Ishikawa (cell line): Measurements from ENCODE around the gene SHISA4.

Experiments used
- CEBPB ChIP-seq: IDR thresholded peaks from 2 replicates; pipeline ENCODE4 v1.6.1; 2012
- CREB1 ChIP-seq: IDR thresholded peaks from 2 replicates; pipeline ENCODE4 v1.6.1; 2012; ENCODE audit warnings: low read depth
- EGR1 ChIP-seq: IDR thresholded peaks from 2 replicates; pipeline ENCODE4 v1.6.1; 2012
- EP300 ChIP-seq: IDR thresholded peaks from 2 replicates; pipeline ENCODE4 v1.6.1; 2012; ENCODE audit warnings: borderline replicate concordance
- FOXM1 ChIP-seq: IDR thresholded peaks from 2 replicates; pipeline ENCODE4 v1.6.1; 2012; ENCODE audit warnings: low read depth, borderline replicate concordance
- MAX ChIP-seq: IDR thresholded peaks from 2 replicates; pipeline ENCODE4 v1.6.1; 2012
- NFIC ChIP-seq: IDR thresholded peaks from 2 replicates; pipeline ENCODE4 v1.6.1; 2012
- RAD21 ChIP-seq: IDR thresholded peaks from 2 replicates; pipeline ENCODE4 v1.6.1; 2012; ENCODE audit warnings: low read depth
- REST ChIP-seq: IDR thresholded peaks from 2 replicates; pipeline ENCODE4 v1.6.1; 2012; ENCODE audit warnings: low read depth, mild to moderate bottlenecking
- TAF1 ChIP-seq: IDR thresholded peaks from 2 replicates; pipeline ENCODE4 v1.6.1; 2012; ENCODE audit warnings: low read depth, mild to moderate bottlenecking
- TCF12 ChIP-seq: IDR thresholded peaks from 2 replicates; pipeline ENCODE4 v1.6.1; 2012; ENCODE audit warnings: low read depth
- TEAD4 ChIP-seq: IDR thresholded peaks from 2 replicates; pipeline ENCODE4 v1.6.1; 2012
- YY1 ChIP-seq: IDR thresholded peaks from 2 replicates; pipeline ENCODE4 v1.6.1; 2012; ENCODE audit warnings: low read depth
- ZBTB7A ChIP-seq: IDR thresholded peaks from 2 replicates; pipeline ENCODE4 v1.6.1; 2012; ENCODE audit warnings: low read depth
- TF ChIP-seq, protein P1 (sequence below): IDR thresholded peaks from 2 replicates; pipeline ENCODE4 v1.6.1; 2012

SHISA4 gene

DNA sequence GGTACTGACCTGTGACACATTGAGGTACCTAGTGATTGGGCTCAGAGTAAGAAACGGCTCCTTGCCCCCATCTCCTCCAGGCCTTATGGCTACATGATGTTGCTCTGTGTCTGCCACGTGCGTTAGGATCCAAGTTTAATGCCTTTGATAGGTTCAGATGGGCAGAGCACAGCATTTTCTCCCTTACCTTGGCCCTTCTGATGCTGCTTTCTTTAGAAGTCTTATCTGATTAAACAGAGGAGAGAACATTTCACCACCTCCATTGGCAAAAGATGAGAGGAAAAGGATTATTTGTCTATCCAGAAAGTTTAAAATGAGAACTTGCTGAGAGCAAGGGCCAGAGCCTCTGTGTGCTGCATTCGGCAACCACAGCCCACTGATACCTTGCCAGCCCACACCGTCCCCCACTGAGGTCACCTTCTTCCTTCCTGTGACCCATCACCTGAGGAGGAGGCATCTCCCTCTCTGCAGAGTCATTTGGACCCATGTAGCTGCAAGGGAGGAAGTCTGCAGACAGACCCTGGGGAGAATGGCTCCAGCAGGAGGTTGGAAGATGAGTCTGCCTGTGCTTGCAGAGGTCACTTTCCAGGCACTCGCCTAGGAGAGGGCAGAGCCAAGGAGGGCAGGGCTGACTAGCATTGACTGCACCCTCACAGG is 16.7 kb downstream of the SHISA4 start:
- TF ChIP-seq YY1 (no peak), MAX (no peak), EGR1 (no peak), FOXM1 (no peak), CEBPB (no peak), TEAD4 (no peak), CREB1 (no peak)

DNA sequence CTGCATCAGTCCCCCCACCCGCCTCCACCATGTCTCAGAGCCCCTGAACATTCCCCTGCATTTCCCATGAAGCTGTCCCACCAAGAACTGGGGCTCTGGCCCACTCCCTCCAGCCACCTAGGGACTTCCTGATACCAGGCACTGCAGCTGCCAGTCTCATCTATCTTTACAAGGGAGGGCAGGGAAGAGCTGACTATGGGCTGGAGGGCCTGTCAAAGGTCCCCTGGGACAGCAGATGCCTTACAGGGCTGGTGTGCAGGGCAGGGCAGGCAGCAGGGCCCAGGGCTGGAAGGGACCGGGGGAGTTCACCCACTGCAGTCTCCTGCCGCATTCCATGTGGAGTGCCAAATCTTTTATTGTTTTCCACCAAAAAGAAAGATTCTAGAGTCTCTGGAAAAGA is 17.6 kb downstream of the SHISA4 start:
- no peak for TF ChIP-seq RAD21
- TF ChIP-seq NFIC = no peak
- no peak for TF ChIP-seq CREB1
- no peak for TF ChIP-seq TCF12
- TF ChIP-seq TEAD4 = no peak
- TF ChIP-seq TAF1 = no peak
- no peak for TF ChIP-seq ZBTB7A

DNA sequence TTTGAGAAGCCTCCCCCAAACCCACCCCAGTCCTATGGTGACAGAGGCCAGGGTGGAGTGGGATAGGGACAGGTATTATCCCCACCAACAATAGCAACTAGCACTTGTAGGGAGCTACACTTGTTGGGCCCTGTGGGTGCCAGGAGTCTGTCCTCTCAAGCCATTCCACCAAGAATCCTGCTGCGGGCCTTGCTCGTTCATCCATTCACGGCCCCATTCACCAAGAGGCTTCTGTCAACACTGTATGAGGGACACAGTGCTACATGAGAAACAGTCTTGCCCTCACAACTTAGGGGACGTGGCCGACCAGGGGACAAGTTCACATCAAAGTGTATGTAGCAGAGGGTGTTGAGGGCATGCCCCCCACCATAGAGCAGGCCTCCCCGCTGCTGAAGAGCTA is 18.9 kb downstream of the SHISA4 start:
- no peak for TF ChIP-seq NFIC

DNA sequence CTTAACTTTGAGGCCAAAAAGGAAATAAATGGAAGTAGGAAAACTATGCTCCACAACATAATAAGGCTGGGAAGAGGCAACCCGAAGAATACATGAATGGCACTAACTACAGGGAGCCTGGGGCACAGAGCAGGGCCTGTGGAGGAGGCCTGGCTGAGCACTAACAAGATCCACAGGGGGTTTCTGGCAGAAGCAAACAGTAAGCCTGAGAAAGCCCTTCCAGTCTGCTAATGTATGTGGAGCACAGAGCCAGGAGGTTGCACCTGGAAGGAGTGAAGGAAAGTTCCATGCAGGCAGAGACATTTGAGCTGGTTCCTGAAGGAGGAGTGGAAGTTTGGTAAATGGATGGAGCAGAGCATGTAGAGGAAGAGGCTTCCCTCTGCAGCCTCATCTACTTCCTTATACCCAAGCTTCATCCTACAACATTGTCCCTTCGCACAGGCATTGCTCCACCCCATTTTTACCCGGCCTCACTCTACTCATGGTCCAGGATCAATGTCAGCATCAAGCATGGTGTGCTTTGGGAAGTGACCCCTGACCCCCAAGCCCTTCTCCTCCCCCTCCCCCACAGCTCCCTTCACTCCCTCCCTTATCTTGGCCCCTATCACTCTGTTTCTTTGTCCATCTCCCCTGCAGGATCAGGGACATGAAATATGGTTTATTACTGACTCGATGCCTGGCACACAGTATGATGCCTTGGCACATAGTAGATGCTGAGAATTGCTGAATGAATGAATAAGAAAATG is 23.3 kb downstream of the SHISA4 start:
- TF ChIP-seq REST = no peak
- 0 out of 2 replicates have a peak, but pooled peaks have one; percentile 16 for TF ChIP-seq NFIC
- no peak for TF ChIP-seq MAX

DNA sequence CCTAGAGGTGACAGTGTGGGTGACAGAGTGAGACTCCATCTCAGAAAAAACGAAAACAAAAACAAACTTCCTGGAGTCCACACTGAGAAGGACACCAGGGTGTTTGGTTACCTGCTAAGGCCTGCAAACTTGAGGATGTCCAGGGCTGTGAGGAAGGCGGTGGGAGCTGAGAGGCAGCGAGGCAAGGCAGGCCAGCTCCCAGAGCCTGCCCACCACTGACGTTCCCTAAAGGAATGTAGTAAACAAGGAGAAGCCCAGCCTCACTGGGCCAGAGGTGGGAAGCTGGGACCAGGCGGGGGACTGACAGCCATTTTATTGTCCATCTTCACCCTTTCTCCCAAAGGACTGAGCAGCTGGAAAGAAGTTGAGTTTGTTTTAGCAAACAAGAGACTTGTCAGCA is 24.1 kb downstream of the SHISA4 start:
- no peak for TF ChIP-seq CREB1
- TF ChIP-seq, protein P1, sequence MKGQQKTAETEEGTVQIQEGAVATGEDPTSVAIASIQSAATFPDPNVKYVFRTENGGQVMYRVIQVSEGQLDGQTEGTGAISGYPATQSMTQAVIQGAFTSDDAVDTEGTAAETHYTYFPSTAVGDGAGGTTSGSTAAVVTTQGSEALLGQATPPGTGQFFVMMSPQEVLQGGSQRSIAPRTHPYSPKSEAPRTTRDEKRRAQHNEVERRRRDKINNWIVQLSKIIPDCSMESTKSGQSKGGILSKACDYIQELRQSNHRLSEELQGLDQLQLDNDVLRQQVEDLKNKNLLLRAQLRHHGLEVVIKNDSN = no peak
- TF ChIP-seq MAX = no peak
- TF ChIP-seq REST = no peak
- TF ChIP-seq EP300 = no peak
- no peak for TF ChIP-seq FOXM1
- TF ChIP-seq TCF12 = no peak
- no peak for TF ChIP-seq TAF1
- TF ChIP-seq YY1 = no peak
- no peak for TF ChIP-seq NFIC

- no peak for TF ChIP-seq EP300
- TF ChIP-seq FOXM1 = no peak
- no peak for TF ChIP-seq TCF12
- no peak for TF ChIP-seq CREB1
- no peak for TF ChIP-seq REST
- no peak for TF ChIP-seq CEBPB
- TF ChIP-seq TAF1 = no peak
- TF ChIP-seq EGR1 = no peak
- TF ChIP-seq MAX = no peak
- TF ChIP-seq, protein P1 = no peak
- TF ChIP-seq TEAD4 = no peak
- TF ChIP-seq YY1 = no peak
- no peak for TF ChIP-seq ZBTB7A
- TF ChIP-seq NFIC = no peak
- TF ChIP-seq RAD21 = no peak
These were observed 25.9 kb downstream of the SHISA4 start for GRCh38 chr1:201914456-201915235.
